HL-60 (cell line): Measurements from ENCODE around the gene CTBP2.

Experiments
- POLR2AphosphoS5 ChIP-seq: IDR thresholded peaks from 2 replicates; pipeline ENCODE4 v1.6.1; 2012; ENCODE audit warnings: low read depth
- TF ChIP-seq, protein P1 (sequence below): IDR thresholded peaks from one replicate; pipeline ENCODE4 v1.5.1; 2011; ENCODE audit warnings: low read length, control low read depth, inconsistent platforms; ENCODE audit not compliant: insufficient read depth

DNA sequence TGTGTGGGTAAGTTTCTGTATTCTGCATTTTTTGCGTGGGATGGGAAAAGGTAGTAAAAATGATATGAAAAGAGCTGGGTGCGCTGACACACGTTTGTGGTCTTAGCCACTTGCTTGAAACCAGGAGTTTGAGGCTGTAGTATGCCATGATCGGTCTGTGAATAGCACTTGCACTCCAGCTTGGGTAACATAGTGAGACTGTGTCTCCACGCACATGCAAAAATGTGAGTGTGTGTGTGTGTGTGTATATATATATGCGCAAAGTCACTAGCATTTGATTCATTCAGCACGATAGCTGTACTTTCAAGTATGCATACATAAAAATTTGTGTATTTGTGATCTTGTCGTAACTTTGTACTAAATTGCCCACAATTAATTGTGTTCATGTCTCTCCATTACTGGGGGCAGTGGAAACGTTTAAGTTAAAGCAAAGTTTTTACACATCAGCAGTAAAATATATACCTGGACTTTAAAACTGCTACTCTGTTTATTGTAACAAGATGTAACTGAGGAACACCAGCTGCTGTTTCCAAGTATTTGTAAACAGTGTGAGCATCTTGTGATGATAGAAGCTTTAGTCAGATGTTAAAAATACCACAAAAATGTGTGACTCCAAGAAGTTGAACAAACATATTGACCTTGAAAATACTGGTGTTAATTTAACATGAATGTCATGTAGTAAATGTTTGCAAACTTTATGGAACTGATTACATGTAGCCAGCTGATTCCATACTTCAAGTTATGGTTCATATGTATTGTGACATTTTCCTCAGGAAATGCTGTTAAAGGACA, 216.9 kb downstream of the CTBP2 start:
- TF ChIP-seq, protein P1, sequence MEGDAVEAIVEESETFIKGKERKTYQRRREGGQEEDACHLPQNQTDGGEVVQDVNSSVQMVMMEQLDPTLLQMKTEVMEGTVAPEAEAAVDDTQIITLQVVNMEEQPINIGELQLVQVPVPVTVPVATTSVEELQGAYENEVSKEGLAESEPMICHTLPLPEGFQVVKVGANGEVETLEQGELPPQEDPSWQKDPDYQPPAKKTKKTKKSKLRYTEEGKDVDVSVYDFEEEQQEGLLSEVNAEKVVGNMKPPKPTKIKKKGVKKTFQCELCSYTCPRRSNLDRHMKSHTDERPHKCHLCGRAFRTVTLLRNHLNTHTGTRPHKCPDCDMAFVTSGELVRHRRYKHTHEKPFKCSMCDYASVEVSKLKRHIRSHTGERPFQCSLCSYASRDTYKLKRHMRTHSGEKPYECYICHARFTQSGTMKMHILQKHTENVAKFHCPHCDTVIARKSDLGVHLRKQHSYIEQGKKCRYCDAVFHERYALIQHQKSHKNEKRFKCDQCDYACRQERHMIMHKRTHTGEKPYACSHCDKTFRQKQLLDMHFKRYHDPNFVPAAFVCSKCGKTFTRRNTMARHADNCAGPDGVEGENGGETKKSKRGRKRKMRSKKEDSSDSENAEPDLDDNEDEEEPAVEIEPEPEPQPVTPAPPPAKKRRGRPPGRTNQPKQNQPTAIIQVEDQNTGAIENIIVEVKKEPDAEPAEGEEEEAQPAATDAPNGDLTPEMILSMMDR: no peak
- no peak for TF ChIP-seq POLR2AphosphoS5
